Left forelimb (tissue), 1 donor: ENCODE measurements around the gene ADCY1.
"Not testable (repeated sequence)": the region's sequence is repeated elsewhere in the genome, so short reads cannot be mapped to it uniquely, and the experiment has no call there.

ENCODE experiments used
- DNase-seq: peaks from one replicate; pipeline ENCODE4 v3.0.0-alpha.2; 2018; ENCODE audit warnings: low spot score

Gene ADCY1

DNA sequence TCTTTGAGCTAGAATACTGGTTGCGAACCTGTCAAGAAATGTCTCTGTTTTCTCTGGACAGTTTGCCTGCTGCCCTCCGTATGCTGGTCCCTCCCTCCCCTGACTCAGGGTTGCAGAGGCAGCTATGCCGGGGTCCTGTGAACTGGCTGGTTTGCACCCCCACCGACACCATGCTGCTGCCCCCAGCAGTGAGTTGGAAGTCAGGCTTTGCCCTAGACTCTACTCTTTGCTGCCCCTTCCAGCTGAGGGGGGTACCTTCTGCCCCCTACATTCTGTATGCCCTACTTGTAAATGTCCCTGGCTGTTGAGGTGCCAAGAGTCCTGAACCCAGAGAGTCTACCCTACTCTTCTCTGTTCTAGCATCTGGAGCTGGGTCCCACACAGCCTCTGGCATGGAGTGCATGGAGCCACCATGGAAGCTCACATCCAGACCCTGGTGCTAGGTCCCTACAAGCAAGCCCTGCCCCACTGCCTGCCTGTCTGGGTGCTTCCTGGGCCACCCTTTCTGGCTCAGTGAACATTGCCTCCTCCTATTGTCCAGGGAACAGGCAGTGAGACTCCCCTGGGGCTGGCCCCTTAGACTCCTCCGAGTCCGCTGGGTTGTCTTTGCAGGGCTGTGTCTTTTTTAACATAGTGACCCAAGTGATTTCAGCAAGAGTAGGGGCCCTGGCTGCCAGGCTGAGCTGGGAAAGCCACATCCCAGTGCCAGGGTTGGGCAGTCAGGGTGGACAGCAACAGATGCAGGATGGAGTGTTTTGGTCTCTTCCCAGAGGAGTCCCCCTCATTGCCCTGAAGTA lies 138.9 kb downstream of the ADCY1 start:
- no peak for DNase-seq

DNA sequence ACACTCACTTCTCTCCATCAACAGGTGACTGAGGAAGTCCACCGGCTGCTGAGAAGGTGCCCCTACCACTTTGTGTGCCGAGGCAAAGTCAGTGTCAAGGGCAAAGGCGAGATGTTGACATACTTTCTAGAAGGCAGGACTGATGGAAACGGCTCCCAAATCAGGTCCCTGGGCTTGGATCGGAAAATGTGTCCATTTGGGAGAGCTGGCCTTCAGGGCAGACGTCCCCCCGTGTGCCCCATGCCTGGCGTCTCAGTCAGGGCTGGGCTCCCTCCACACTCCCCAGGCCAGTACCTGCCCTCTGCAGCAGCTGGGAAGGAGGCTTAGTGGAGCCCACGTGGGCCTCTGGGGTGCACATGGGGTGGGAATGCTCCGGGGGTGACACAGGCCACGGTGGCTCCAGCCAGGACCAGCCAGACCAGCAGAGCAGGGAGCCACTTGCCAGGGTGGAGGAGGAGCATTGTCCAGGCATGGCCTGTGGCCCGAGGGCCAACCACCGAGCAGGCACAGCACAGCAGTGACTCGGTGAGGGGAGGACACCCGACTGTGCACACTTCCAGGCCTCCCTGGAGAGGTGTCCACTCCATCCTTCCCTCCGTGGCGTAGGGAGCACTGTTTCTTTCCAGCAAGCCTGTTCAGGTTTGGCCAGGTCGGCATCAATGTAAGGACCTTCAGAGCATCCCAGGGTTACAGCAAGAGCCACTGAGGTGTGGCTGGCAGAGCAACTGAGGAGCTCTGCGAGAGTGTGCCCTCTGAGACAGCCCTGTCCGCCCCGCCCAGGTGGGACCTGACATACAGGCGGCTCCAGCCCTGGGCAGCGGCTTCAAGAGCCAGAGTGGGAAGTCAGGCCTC lies 139.7 kb downstream of the ADCY1 start:
- no peak for DNase-seq

- no peak for DNase-seq
Observed at GRCh38 chr7:45714521-45714820, 140.3 kb downstream of the ADCY1 start.

DNA sequence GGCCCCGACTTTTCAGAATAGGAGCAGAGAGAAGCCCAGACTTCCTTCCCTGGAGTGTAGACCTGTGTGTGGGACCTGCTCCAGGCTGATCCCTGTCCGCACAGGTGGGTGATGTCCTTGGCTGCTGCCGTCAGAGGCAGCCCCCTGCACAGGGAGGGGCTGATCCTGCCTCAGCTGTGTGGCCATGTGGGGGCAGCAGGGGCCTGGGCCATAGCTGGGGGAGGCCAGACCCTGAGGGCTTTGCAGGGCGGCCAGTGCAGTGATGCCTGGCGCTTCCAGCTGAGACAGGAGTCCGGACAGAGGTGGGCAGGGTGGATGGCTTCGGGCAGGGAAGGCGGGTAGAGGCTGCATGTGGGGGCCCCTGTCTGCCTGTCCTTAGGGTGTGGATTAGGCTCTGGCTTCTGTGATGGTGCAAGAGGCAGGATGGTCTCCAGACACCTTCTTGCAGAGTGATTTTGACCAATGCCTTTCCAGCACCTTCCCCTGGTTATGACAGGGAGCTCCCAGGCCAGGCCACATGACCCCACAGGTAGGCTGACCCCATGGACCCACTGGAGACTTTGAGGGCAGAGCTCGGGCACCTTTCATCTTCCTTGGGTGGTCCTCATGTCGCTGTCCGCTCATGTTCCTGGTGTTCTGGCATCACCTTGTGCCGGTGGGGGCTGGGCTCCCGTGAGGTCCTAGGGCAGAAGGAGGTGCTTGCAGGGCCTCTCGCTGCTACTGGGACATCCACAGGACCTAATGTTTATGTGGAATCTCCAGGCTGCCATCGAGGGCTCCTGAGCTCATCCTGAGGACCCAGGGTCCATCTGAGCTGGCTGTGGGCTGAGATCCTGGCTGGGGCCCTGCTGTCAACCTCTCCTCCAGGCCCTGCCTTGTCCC lies 141.5 kb downstream of the ADCY1 start:
- DNase-seq: no peak

GRCh38 chr7:45716380-45717203 lies 142.4 kb downstream of the ADCY1 start:
- DNase-seq: no peak

DNA sequence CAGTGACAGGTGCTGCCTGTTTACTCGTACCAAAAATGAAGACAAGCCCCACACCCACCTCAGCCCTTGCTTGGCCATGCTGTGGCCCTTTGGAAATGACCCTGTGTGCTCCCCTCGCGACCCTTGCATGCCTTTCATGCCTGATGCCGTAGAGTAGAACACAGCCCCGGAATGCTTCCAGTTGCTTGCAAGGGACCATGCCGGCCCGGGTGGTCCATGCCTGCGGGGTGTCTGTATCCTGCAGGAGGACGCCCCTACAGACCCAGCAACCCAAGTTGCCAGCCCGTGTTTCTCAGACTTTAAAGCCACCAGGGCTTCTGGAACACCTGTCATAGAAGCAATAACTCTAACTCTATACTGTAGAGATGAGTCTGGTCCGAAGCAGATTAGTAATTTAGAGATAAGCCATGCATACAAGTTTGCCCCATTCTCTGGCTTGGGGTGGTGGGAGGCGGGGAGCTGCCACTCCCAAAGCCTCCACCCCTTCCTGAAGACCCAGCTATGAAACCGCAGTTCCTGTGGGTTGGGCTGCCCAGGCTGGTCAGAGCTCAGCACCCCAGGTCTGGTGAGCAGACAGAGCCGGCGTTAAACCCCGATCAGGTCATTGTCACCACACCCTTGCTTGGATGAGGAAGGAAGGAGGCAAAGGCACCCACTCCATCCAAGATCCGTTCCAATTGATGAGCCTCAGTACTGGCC lies 143.5 kb downstream of the ADCY1 start:
- DNase-seq: no peak

GRCh38 chr7:45718464-45719330 lies 144.5 kb downstream of the ADCY1 start:
- no peak for DNase-seq

GRCh38 chr7:45720989-45721388 lies 146.8 kb downstream of the ADCY1 start:
- no peak for DNase-seq

- no peak for DNase-seq
Observed at GRCh38 chr7:45721686-45722598, 147.8 kb downstream of the ADCY1 start.

GRCh38 chr7:45725231-45725630 lies 151.1 kb downstream of the ADCY1 start:
- not testable (repeated sequence) for DNase-seq

DNA sequence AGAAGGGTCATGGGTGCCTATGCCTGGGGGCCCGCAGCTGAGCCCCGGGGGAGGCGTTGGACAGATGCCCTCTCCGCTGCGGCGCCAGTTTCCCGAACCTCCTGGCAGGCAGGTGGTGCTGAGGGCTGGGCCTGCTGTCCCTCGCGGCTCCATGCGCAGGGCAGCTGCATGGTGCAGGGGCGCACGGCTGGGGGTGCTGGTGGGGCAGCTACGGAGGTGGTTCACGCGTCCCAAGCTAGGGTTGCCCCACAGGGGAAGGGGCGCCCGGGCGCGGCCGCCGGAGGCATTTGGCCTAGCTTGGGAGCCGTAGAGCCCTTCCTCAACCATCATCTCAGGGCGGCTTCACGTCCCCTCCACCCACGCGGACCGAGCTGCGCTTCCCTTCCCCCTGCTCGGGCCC lies 152.7 kb downstream of the ADCY1 start:
- no peak for DNase-seq

- not testable (repeated sequence) for DNase-seq
Observed at GRCh38 chr7:45731692-45732443, 157.7 kb downstream of the ADCY1 start.

- not testable (repeated sequence) for DNase-seq
Observed at GRCh38 chr7:45738920-45739319, 164.8 kb downstream of the ADCY1 start.

- not testable (repeated sequence) for DNase-seq
Observed at GRCh38 chr7:45740573-45740972, 166.4 kb downstream of the ADCY1 start.

DNA sequence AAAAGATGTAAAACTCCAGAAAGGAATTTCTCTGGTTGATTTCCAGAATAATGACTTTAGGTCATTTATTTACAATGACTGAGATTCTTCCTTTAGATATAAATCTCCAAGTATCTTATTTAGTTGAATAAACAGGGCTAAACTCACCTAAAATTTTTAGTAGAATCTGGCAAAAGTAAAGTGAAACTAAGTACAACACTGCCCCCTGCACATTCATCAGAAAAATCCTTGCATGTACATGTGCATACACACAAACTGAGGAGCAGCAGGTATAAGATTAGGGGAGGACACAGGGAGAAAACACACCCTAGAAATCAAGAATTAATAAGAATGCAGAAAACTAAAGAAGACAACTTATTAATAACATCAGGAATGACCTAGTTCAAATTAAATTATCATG lies 174.8 kb downstream of the ADCY1 start:
- not testable (repeated sequence) for DNase-seq

DNA sequence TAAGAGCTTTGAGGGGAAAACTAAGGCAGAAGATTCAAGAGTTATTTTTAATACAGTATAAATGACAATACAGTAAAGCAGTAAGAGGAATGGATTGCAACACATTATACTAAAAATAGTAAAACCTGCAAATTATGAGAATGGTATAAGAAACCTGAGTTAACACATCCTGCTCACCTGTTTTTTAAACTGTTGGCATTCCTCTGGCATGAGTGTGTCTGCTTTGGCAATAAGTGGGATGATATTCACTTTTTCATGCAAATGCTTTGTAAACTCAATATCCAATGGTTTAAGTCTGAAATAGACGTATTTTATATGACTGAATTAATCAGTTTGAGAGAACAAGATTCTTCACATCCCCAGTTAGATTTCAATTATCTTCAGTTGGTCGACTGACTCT lies 177.2 kb downstream of the ADCY1 start:
- DNase-seq: not testable (repeated sequence)

- not testable (repeated sequence) for DNase-seq
Observed at GRCh38 chr7:45756333-45756732, 182.2 kb downstream of the ADCY1 start.

- not testable (repeated sequence) for DNase-seq
Observed at GRCh38 chr7:45756757-45757156, 182.6 kb downstream of the ADCY1 start.
